IMR-90 (cell line): Measurements from ENCODE around the gene ROR2. TPM values are rescaled to one million over a fixed set of nuclear protein-coding genes. Genes with fewer than 3 reads are reported as not detected.
A peak's percentile ranks its signal among the peaks of the same experiment; 100 is the strongest.

Experiments used
- ATAC-seq: fragments of 200-7000 bp; cut with Tn5 transposase; 2 replicates; pipeline ENCODE4 v1.9.1; 2020; ENCODE audit warnings: low read depth, mild to moderate bottlenecking, moderate library complexity
- BruUV-seq: library from RNA; stranded (reverse); fragments of 400-500 nt; replicated peaks from 2 replicates; lab custom pipeline; 2021; lab: Mats Ljungman, UMichigan
- CTCF ChIA-PET: fragments of 300-600 bp; formaldehyde crosslinking; extraction: SDS; loops from one replicate; lab custom pipeline; 2021; ENCODE audit warnings: antibody characterized with exemption; lab: Yijun Ruan, JAX
- POLR2A ChIA-PET: fragments of 300-600 bp; sonication (Branson Sonifier 250); formaldehyde crosslinking; loops from one replicate; lab custom pipeline; 2022; ENCODE audit warnings: antibody characterized with exemption; ENCODE audit not compliant: unreplicated experiment; lab: Charles Lee
- DNase-seq: peaks from one replicate; pipeline ENCODE4 v3.0.0; 2013
- H2AFZ ChIP-seq: replicated peaks from 2 replicates; pipeline ENCODE3; 2013; ENCODE audit warnings: low read length, mild to moderate bottlenecking; ENCODE audit not compliant: poor library complexity
- H2AK5ac ChIP-seq: 2 replicates; pipeline ENCODE4 v1.6.1; 2013; ENCODE audit warnings: low read depth, low read length, inconsistent platforms
- H2AK9ac ChIP-seq: replicated peaks from 2 replicates; pipeline ENCODE3; 2013; ENCODE audit warnings: mild to moderate bottlenecking, low read depth, low read length, moderate library complexity; ENCODE audit not compliant: poor library complexity
- H2BK120ac ChIP-seq: 2 replicates; pipeline ENCODE4 v1.6.1; 2013; ENCODE audit warnings: low read depth, low read length, inconsistent platforms
- H2BK15ac ChIP-seq: 3 replicates; pipeline ENCODE4 v1.6.1; 2013; ENCODE audit warnings: low read depth, low read length, inconsistent platforms
- H2BK20ac ChIP-seq: 2 replicates; pipeline ENCODE4 v1.6.1; 2013; ENCODE audit warnings: low read depth, mild to moderate bottlenecking, inconsistent platforms, low read length, moderate library complexity
- H2BK5ac ChIP-seq: 2 replicates; pipeline ENCODE4 v1.6.1; 2013; ENCODE audit warnings: mild to moderate bottlenecking, low read depth, low read length, inconsistent platforms; ENCODE audit not compliant: poor library complexity, severe bottlenecking
- H3K14ac ChIP-seq: replicated peaks from 2 replicates; pipeline ENCODE4 v1.6.1; 2013; ENCODE audit warnings: low read depth, low read length, inconsistent platforms
- H3K18ac ChIP-seq: 2 replicates; pipeline ENCODE4 v1.6.1; 2013; ENCODE audit warnings: low read depth, low read length, control low read depth
- H3K23ac ChIP-seq: 2 replicates; pipeline ENCODE4 v1.6.1; 2013; ENCODE audit warnings: low read depth, low read length, inconsistent platforms
- H3K27ac ChIP-seq: 2 replicates; pipeline ENCODE4 v1.5.1; 2013; ENCODE audit warnings: mild to moderate bottlenecking, control low read depth, low read length; ENCODE audit not compliant: insufficient read depth
- H3K27me3 ChIP-seq: 2 replicates; pipeline ENCODE4 v1.6.1; 2013; ENCODE audit warnings: low read length; ENCODE audit not compliant: control insufficient read depth, insufficient read depth
- H3K36me3 ChIP-seq: 2 replicates; pipeline ENCODE4 v1.6.1; 2013; ENCODE audit warnings: low read length, mixed read lengths; ENCODE audit not compliant: control insufficient read depth, insufficient read depth
- H3K4ac ChIP-seq: 2 replicates; pipeline ENCODE4 v1.6.1; 2013; ENCODE audit warnings: low read depth, low read length, inconsistent platforms
- H3K4me1 ChIP-seq: 2 replicates; pipeline ENCODE4 v1.6.1; 2013; ENCODE audit warnings: low read length, mixed read lengths; ENCODE audit not compliant: control insufficient read depth, insufficient read depth
- H3K4me2 ChIP-seq: 2 replicates; pipeline ENCODE4 v1.6.1; 2013; ENCODE audit warnings: low read depth, mild to moderate bottlenecking, control low read depth, low read length, moderate library complexity
- H3K4me3 ChIP-seq: 2 replicates; pipeline ENCODE4 v1.5.1; 2013; ENCODE audit warnings: low read depth, mild to moderate bottlenecking, control low read depth, low read length, moderate library complexity; ENCODE audit not compliant: insufficient read depth
- H3K56ac ChIP-seq: 2 replicates; pipeline ENCODE4 v1.6.1; 2013; ENCODE audit warnings: low read length, inconsistent platforms; ENCODE audit not compliant: insufficient read depth; ENCODE audit errors: extremely low read depth
- H3K79me1 ChIP-seq, 2 experiments: 2 replicates each; pipeline ENCODE4 v1.6.1; 2013; ENCODE audit warnings: low read length in 2 of 2, inconsistent platforms in 1 of 2, low read depth in 1 of 2
- H3K9ac ChIP-seq: 2 replicates; pipeline ENCODE4 v1.6.1; 2013; ENCODE audit warnings: low read depth, low read length, control low read depth
- H3K9me1 ChIP-seq: 2 replicates; pipeline ENCODE4 v1.6.1; 2013; ENCODE audit warnings: low read length, inconsistent platforms; ENCODE audit not compliant: insufficient read depth
- H3K9me3 ChIP-seq: 2 replicates; pipeline ENCODE4 v1.6.1; 2013; ENCODE audit warnings: low read length; ENCODE audit not compliant: control insufficient read depth, insufficient read depth
- H4K20me1 ChIP-seq: 2 replicates; pipeline ENCODE4 v1.6.1; 2013; ENCODE audit warnings: low read length, inconsistent platforms; ENCODE audit not compliant: insufficient read depth
- H4K5ac ChIP-seq: 2 replicates; pipeline ENCODE4 v1.6.1; 2013; ENCODE audit warnings: mild to moderate bottlenecking, low read depth, low read length, control low read depth
- H4K8ac ChIP-seq, 2 experiments: 2 replicates each; pipeline ENCODE4 v1.6.1; 2013; ENCODE audit warnings: low read depth in 2 of 2, low read length in 2 of 2, control low read depth in 1 of 2, inconsistent platforms in 1 of 2
- H4K91ac ChIP-seq: 2 replicates; pipeline ENCODE4 v1.6.1; 2013; ENCODE audit warnings: low read depth, low read length, inconsistent platforms; ENCODE audit not compliant: insufficient read depth
- CEBPB ChIP-seq: IDR thresholded peaks from 2 replicates; pipeline ENCODE4 v1.6.1; 2012; ENCODE audit warnings: low read depth, low read length, improper control_type of control experiment
- CTCF ChIP-seq: conservative IDR thresholded peaks from 2 replicates; pipeline ENCODE4 v1.5.1; 2012; ENCODE audit warnings: mild to moderate bottlenecking, low read depth, low read length, improper control_type of control experiment
- ELK1 ChIP-seq: fragments of 150-350 bp; IDR thresholded peaks from 2 replicates; pipeline ENCODE4 v1.6.1; 2016; ENCODE audit warnings: low read depth, mild to moderate bottlenecking, low read length, moderate library complexity, borderline replicate concordance
- FOS ChIP-seq: fragments of 150-350 bp; IDR thresholded peaks from 2 replicates; pipeline ENCODE4 v1.6.1; 2016; ENCODE audit warnings: low read depth, low read length
- MAFK ChIP-seq: IDR thresholded peaks from 2 replicates; pipeline ENCODE4 v1.6.1; 2012; ENCODE audit warnings: low read depth, low read length, improper control_type of control experiment
- MAZ ChIP-seq: IDR thresholded peaks from 2 replicates; pipeline ENCODE4 v1.6.1; 2012; ENCODE audit warnings: low read depth, mild to moderate bottlenecking, low read length, improper control_type of control experiment, moderate library complexity, borderline replicate concordance
- MXI1 ChIP-seq: IDR thresholded peaks from 2 replicates; pipeline ENCODE4 v1.6.1; 2012; ENCODE audit warnings: low read depth, mild to moderate bottlenecking, low read length, moderate library complexity, borderline replicate concordance
- NFE2L2 ChIP-seq: fragments of 150-350 bp; IDR thresholded peaks from 2 replicates; pipeline ENCODE4 v1.6.1; 2016; ENCODE audit warnings: low read depth, mild to moderate bottlenecking, low read length
- RFX5 ChIP-seq: IDR thresholded peaks from 2 replicates; pipeline ENCODE4 v1.8.0; 2012; ENCODE audit warnings: low read depth, mild to moderate bottlenecking, low read length, moderate library complexity
- SMC3 ChIP-seq: fragments of 150-350 bp; IDR thresholded peaks from 2 replicates; pipeline ENCODE4 v1.6.1; 2016; ENCODE audit warnings: low read depth, mild to moderate bottlenecking, antibody characterized with exemption, low read length, moderate library complexity
- WGBS, 2 experiments: methylation state at CpG; one replicate each; pipeline versions ENCODE4 v1.1.5 to v1.1.7; 2013; ENCODE audit warnings: missing lambda C conversion rate in 2 of 2; ENCODE audit not compliant: insufficient read length in 1 of 2; ENCODE audit errors: extremely low coverage in 2 of 2; 5-methylcytosine and 5-hydroxymethylcytosine counted together
- dilution Hi-C: fragments of 300-500 bp; cut with HindIII; formaldehyde crosslinking; loops from one replicate; pipeline ENCODE4 v1.14.3; 2018; ENCODE audit warnings: low sequenced_read_pairs; ENCODE audit not compliant: unreplicated experiment
- in situ Hi-C: fragments of 300-500 bp; cut with MboI; formaldehyde crosslinking; loops from 3 replicates; pipeline ENCODE4 v1.14.3; 2019; ENCODE audit warnings: low sequenced_read_pairs, inconsistent platforms, mixed read lengths
- intact Hi-C: fragments of 100-400 bp; cut with micrococcal nuclease; formaldehyde crosslinking; loops from 2 replicates; pipeline ENCODE4 v1.10.0; 2022
- polyA plus RNA-seq, 3 experiments: library from polyadenylated mRNA; depleted of rRNA; stranded (reverse); fragments of >200 nt; gene quantifications; 2 replicates each; pipeline ENCODE4 v1.2.3, GENCODE V29; 2012; ENCODE audit warnings: low replicate concordance in 1 of 3
- total RNA-seq: library from RNA; depleted of rRNA; stranded (reverse); fragments of >200 nt; gene quantifications from 2 replicates; pipeline ENCODE4 v1.2.3, GENCODE V29; 2012

Gene ROR2
- total and polyA plus RNA-seq, 2 of the 4 experiments (the other 2 are of a cell fraction): 2.3 to 4.8 TPM

GRCh38 chr9:91905237-91905650 is 44.8 kb downstream of the ROR2 start:
- Histone ChIP-seq H4K20me1 (peaks cover 17% of the 10 kb centered on the region; the same call in 1 of the 2 replicates), H3K4me3 (no peak overlapping the region), H3K14ac (no peak overlapping the region), H3K18ac (no peak overlapping the region), H4K8ac (no peak overlapping the region), H2BK15ac (no peak overlapping the region), H2BK20ac (no peak overlapping the region), H3K4me1 (peaks cover 11% of the 10 kb centered on the region; the same call in 1 of the 2 replicates), H2AK9ac (no peak overlapping the region), H2AFZ (no peak overlapping the region), H3K9ac (no peak overlapping the region), H3K27me3 (no peaks in the 10 kb centered on the region), H3K9me3 (no peaks in the 10 kb centered on the region), H4K91ac (no peak overlapping the region), H3K56ac (no peak overlapping the region), H2BK5ac (peak overlapping the region; percentile 81), H3K4me2 (no peak overlapping the region), H3K9me1 (peaks cover 14% of the 10 kb centered on the region), H3K23ac (no peak overlapping the region), H3K36me3 (no peaks in the 10 kb centered on the region), H3K27ac (no peak overlapping the region), H2BK120ac (no peak overlapping the region), H2AK5ac (peak overlapping the region; percentile 41; the same call in 1 of the 2 replicates), H4K5ac (no peak overlapping the region), H3K4ac (no peak overlapping the region), H3K79me1 (peaks cover 5 to 12% of the 10 kb centered on the region in 2 experiments; a peak in 2 of 4 replicates)
- TF ChIP-seq CEBPB (no peak), SMC3 (no peak), FOS (no peak), RFX5 (no peak), MXI1 (no peak), ELK1 (no peak), MAZ (no peak), NFE2L2 (no peak), MAFK (no peak), CTCF (no peak)
- no TSS peak for BruUV-seq
- dilution Hi-C loops (no loop called here), intact Hi-C loops (no loop called here), in situ Hi-C loops (no loop called here)
- ATAC-seq: no peak
- ChIA-PET POLR2A (no interaction called here), CTCF (no interaction called here)
- no peak for DNase-seq
- 92% methylated on average over 1 of the region's 1 CpG; no CpG with 5 or more reads in 1 of the 2 experiments for WGBS, 2 experiments
